Ascending aorta (tissue), 2 donors: Measurements from ENCODE around the gene ZNF362. TPM values are rescaled to one million over a fixed set of nuclear protein-coding genes. Genes with fewer than 3 reads are reported as not detected.
A peak's percentile ranks its signal among the peaks of the same experiment; 100 is the strongest.

Source experiments
- DNase-seq, 2 donors: peaks; one replicate each; pipeline ENCODE4 v3.0.0-alpha.2; 2019; ENCODE audit warnings: low spot score in 2 of 2
- H3K27ac ChIP-seq, 2 donors: fragments of 200-600 bp; sonication (generic); one replicate each; pipeline ENCODE4 v1.5.1; 2016 to 2017; ENCODE audit warnings: mild to moderate bottlenecking in 1 of 2
- H3K27me3 ChIP-seq: fragments of 200-600 bp; sonication (generic); one replicate; pipeline ENCODE4 v1.5.1; 2017
- H3K36me3 ChIP-seq, 2 donors: fragments of 200-600 bp; sonication (generic); one replicate each; pipeline ENCODE4 v1.5.1; 2016
- H3K4me1 ChIP-seq, 2 donors: fragments of 200-600 bp; sonication (generic); one replicate each; pipeline ENCODE4 v1.5.1; 2016 to 2017; ENCODE audit warnings: mild to moderate bottlenecking in 1 of 2
- H3K4me3 ChIP-seq, 2 donors: fragments of 200-600 bp; sonication (generic); one replicate each; pipeline ENCODE4 v1.5.1; 2016 to 2017; ENCODE audit warnings: mild to moderate bottlenecking in 1 of 2
- H3K9me3 ChIP-seq, 2 donors: fragments of 200-600 bp; sonication (generic); one replicate each; pipeline ENCODE4 v1.5.1; 2016
- CTCF ChIP-seq, 3 experiments: fragments of 200-600 bp in 2 of 3; fragments of 450-650 bp in 1 of 3; sonication (generic) in 2 of 3; IDR thresholded peaks; one replicate each; pipeline ENCODE4 v1.5.1; 2016 to 2019; ENCODE audit warnings: antibody characterized with exemption in 3 of 3, mild to moderate bottlenecking in 1 of 3, moderate library complexity in 1 of 3
- intact Hi-C: fragments of 100-400 bp; cut with DNase I; formaldehyde crosslinking; loops from one replicate; pipeline ENCODE4 v1.15.1; 2023
- total RNA-seq: library from RNA; depleted of rRNA; stranded (reverse); fragments of >200 nt; gene quantifications from one replicate; pipeline ENCODE4 v1.1.0, GENCODE V29; 2016

The ZNF362 gene
- total RNA-seq, 1 donor from 2014 or later: 34.4 TPM

- peak overlapping the region; percentile 87 to 99 for H3K4me3 ChIP-seq
- peaks cover 22 to 51% of the 10 kb centered on the region in 2 donors for H3K4me1 ChIP-seq
- TF ChIP-seq CTCF (IDR thresholded peaks at IDR 0.05): no peak
- H3K36me3 ChIP-seq: peaks cover 6 to 25% of the 10 kb centered on the region in 2 donors
- DNase-seq: peak in 1 of 2 donors; percentile 90
- peak overlapping the region; percentile 91 to 100 for H3K27ac ChIP-seq
- no peaks in the 10 kb centered on the region for H3K27me3 ChIP-seq
- H3K9me3 ChIP-seq: no peaks in the 10 kb centered on the region
- intact Hi-C loops: loop anchor here (1.0 to 10.0 kb wide), 4 partner anchors 14 to 1392 kb away; partner anchors contain the start of genes TRIM62 and ZSCAN20
Measured at GRCh38 chr1:33346927-33347649, 90.8 kb downstream of the ZNF362 start.

- no peak for TF ChIP-seq CTCF (IDR thresholded peaks at IDR 0.05)
- DNase-seq: no peak
- intact Hi-C loops: loop anchor here (1.0 to 10.0 kb wide), 4 partner anchors 14 to 1393 kb away; partner anchors contain the start of genes TRIM62 and ZSCAN20
- H3K27me3 ChIP-seq: no peaks in the 10 kb centered on the region
- peak overlapping the region; percentile 87 to 99 for H3K4me3 ChIP-seq
- H3K4me1 ChIP-seq: peaks cover 16 to 46% of the 10 kb centered on the region in 2 donors
- peaks cover 4 to 20% of the 10 kb centered on the region in 2 donors for H3K36me3 ChIP-seq
- no peaks in the 10 kb centered on the region for H3K9me3 ChIP-seq
- peak overlapping the region; percentile 91 to 100 for H3K27ac ChIP-seq
Measured at GRCh38 chr1:33347650-33347992, 91.3 kb downstream of the ZNF362 start.

GRCh38 chr1:33348194-33348593, 91.9 kb downstream of the ZNF362 start:
- no peak for DNase-seq
- intact Hi-C loops: loop anchor here (5.0 to 10.0 kb wide), 3 partner anchors 124 to 1393 kb away; partner anchors contain the start of genes TRIM62 and ZSCAN20
- peak overlapping the region; percentile 87 to 99 for H3K4me3 ChIP-seq
- H3K27me3 ChIP-seq: no peaks in the 10 kb centered on the region
- peak overlapping the region; percentile 91 to 100 for H3K27ac ChIP-seq
- H3K36me3 ChIP-seq: peaks cover 0 to 14% of the 10 kb centered on the region in 2 donors
- H3K9me3 ChIP-seq: no peaks in the 10 kb centered on the region
- TF ChIP-seq CTCF (IDR thresholded peaks at IDR 0.05): no peak
- peaks cover 12 to 40% of the 10 kb centered on the region in 2 donors for H3K4me1 ChIP-seq

- DNase-seq: no peak
- peak overlapping the region; percentile 87 to 99 for H3K4me3 ChIP-seq
- H3K4me1 ChIP-seq: peaks cover 12 to 36% of the 10 kb centered on the region in 2 donors
- peak overlapping the region; percentile 91 to 100 for H3K27ac ChIP-seq
- no peaks in the 10 kb centered on the region for H3K9me3 ChIP-seq
- intact Hi-C loops: loop anchor here (5.0 to 10.0 kb wide), 3 partner anchors 124 to 1394 kb away; partner anchors contain the start of genes TRIM62 and ZSCAN20
- H3K27me3 ChIP-seq: no peaks in the 10 kb centered on the region
- no peak for TF ChIP-seq CTCF (IDR thresholded peaks at IDR 0.05)
- peaks cover 0 to 11% of the 10 kb centered on the region in 2 donors for H3K36me3 ChIP-seq
Measured at GRCh38 chr1:33348676-33349080, 92.4 kb downstream of the ZNF362 start.

- peak overlapping the region; percentile 87 to 99 for H3K4me3 ChIP-seq
- peaks cover 12 to 31% of the 10 kb centered on the region in 2 donors for H3K4me1 ChIP-seq
- peak overlapping the region; percentile 91 to 100 for H3K27ac ChIP-seq
- H3K36me3 ChIP-seq: peaks cover 0 to 7% of the 10 kb centered on the region in 2 donors
- no peak for DNase-seq
- intact Hi-C loops: loop anchor here (5.0 to 10.0 kb wide), 3 partner anchors 123 to 1394 kb away; partner anchors contain the start of genes TRIM62 and ZSCAN20
- H3K27me3 ChIP-seq: no peaks in the 10 kb centered on the region
- no peaks in the 10 kb centered on the region for H3K9me3 ChIP-seq
- peak in 1 of 3 experiments; percentile 4 for TF ChIP-seq CTCF (IDR thresholded peaks at IDR 0.05)
Measured at GRCh38 chr1:33349081-33349759, 92.9 kb downstream of the ZNF362 start.
